ENCODE measurements around the gene CCZ1. TPM values are rescaled to one million over a fixed set of nuclear protein-coding genes. Genes with fewer than 3 reads are reported as not detected.
"Not testable (repeated sequence)": the region's sequence is repeated elsewhere in the genome, so short reads cannot be mapped to it uniquely, and the experiment has no call there.

Gene CCZ1
- total and polyA plus RNA-seq, 9 of the 15 experiments (the other 6 are each of a cell fraction or from before 2014, with no cell fraction given): 34.5 to 94.6 (median 78.1) TPM

- ATAC-seq; H3K27me3 ChIP-seq (ENCODE audit: control insufficient read depth in 2 of 2, insufficient read depth in 2 of 2, low read length in 2 of 2); H3K9me3 ChIP-seq (replicated peaks; ENCODE audit: control insufficient read depth, insufficient read depth, low read depth, low read length); H3K36me3 ChIP-seq (ENCODE audit: control insufficient read depth, insufficient read depth, low read length); POLR2A ChIA-PET; H3K4me3 ChIP-seq; H4K20me1 ChIP-seq (replicated peaks; ENCODE audit: control insufficient read depth, insufficient read depth, low read length); H3K4me2 ChIP-seq (ENCODE audit: insufficient read depth, low read length); H3K9ac ChIP-seq (ENCODE audit: insufficient read depth in 1 of 2, low read depth in 2 of 2, low read length in 2 of 2); BruUV-seq (replicated peaks); CTCF ChIA-PET (ENCODE audit: low intra/inter-chr PET ratio); H3K9me1 ChIP-seq (ENCODE audit: control insufficient read depth, insufficient read depth, low read length); H2AFZ ChIP-seq (ENCODE audit: low read depth, low read length); H3K79me2 ChIP-seq (ENCODE audit: control insufficient read depth, insufficient read depth, low read length); H3K27ac ChIP-seq (ENCODE audit: extremely low read depth, low read depth, low read length); H3K4me1 ChIP-seq (replicated peaks in 1 of 2; ENCODE audit: control insufficient read depth in 2 of 2, insufficient read depth in 2 of 2, low read length in 2 of 2); intact Hi-C loops (cut with micrococcal nuclease); DNase-seq (ENCODE audit: extremely low read depth in 1 of 4, low spot score in 3 of 4): not testable (repeated sequence)
- FAIRE-seq: peak; percentile 67
- 96% methylated on average over 3 of the region's 5 CpGs for WGBS (ENCODE audit: insufficient coverage, low coverage, missing lambda C conversion rate)
- in situ Hi-C loops (cut with MboI): loop anchor here (5.0 kb wide), 1 partner anchor 913 kb away; no protein-coding TSS in a partner anchor
Measured at GRCh38 chr7:5904726-5905125, 6.2 kb downstream of the CCZ1 start.

GRCh38 chr7:5908835-5909234 is 10.3 kb downstream of the CCZ1 start:
- H3K4me1 ChIP-seq (replicated peaks in 1 of 2; ENCODE audit: control insufficient read depth in 2 of 2, insufficient read depth in 2 of 2, low read length in 2 of 2); BruUV-seq (replicated peaks); H3K9me1 ChIP-seq (ENCODE audit: control insufficient read depth, insufficient read depth, low read length); H3K4me3 ChIP-seq; FAIRE-seq; CTCF ChIA-PET (ENCODE audit: low intra/inter-chr PET ratio); H3K79me2 ChIP-seq (ENCODE audit: control insufficient read depth, insufficient read depth, low read length); H3K9me3 ChIP-seq (replicated peaks; ENCODE audit: control insufficient read depth, insufficient read depth, low read depth, low read length); ATAC-seq; H2AFZ ChIP-seq (ENCODE audit: low read depth, low read length); H4K20me1 ChIP-seq (replicated peaks; ENCODE audit: control insufficient read depth, insufficient read depth, low read length); intact Hi-C loops (cut with micrococcal nuclease); POLR2A ChIA-PET; H3K4me2 ChIP-seq (ENCODE audit: insufficient read depth, low read length); H3K9ac ChIP-seq (ENCODE audit: insufficient read depth in 1 of 2, low read depth in 2 of 2, low read length in 2 of 2); H3K27ac ChIP-seq (ENCODE audit: extremely low read depth, low read depth, low read length); DNase-seq (ENCODE audit: extremely low read depth in 1 of 4, low spot score in 3 of 4); H3K27me3 ChIP-seq (ENCODE audit: control insufficient read depth in 2 of 2, insufficient read depth in 2 of 2, low read length in 2 of 2): not testable (repeated sequence)
- 95% methylated on average over 3 of the region's 6 CpGs for WGBS (ENCODE audit: insufficient coverage, low coverage, missing lambda C conversion rate)
- H3K36me3 ChIP-seq (ENCODE audit: control insufficient read depth, insufficient read depth, low read length): peaks cover 11% of the 10 kb centered on the region; the same call in 2 of the 3 replicates
- in situ Hi-C loops (cut with MboI): loop anchor here (5.0 kb wide), 1 partner anchor 908 kb away; no protein-coding TSS in a partner anchor

- DNase-seq (ENCODE audit: extremely low read depth in 1 of 4, low spot score in 3 of 4); FAIRE-seq; BruUV-seq (replicated peaks); H3K4me1 ChIP-seq (replicated peaks in 1 of 2; ENCODE audit: control insufficient read depth in 2 of 2, insufficient read depth in 2 of 2, low read length in 2 of 2); H3K9me1 ChIP-seq (ENCODE audit: control insufficient read depth, insufficient read depth, low read length); H3K36me3 ChIP-seq (ENCODE audit: control insufficient read depth, insufficient read depth, low read length); H3K9ac ChIP-seq (ENCODE audit: insufficient read depth in 1 of 2, low read depth in 2 of 2, low read length in 2 of 2); H3K4me3 ChIP-seq; POLR2A ChIA-PET; CTCF ChIA-PET (ENCODE audit: low intra/inter-chr PET ratio); H3K79me2 ChIP-seq (ENCODE audit: control insufficient read depth, insufficient read depth, low read length); H3K4me2 ChIP-seq (ENCODE audit: insufficient read depth, low read length); intact Hi-C loops (cut with micrococcal nuclease); H4K20me1 ChIP-seq (replicated peaks; ENCODE audit: control insufficient read depth, insufficient read depth, low read length); in situ Hi-C loops (cut with MboI); H2AFZ ChIP-seq (ENCODE audit: low read depth, low read length); H3K9me3 ChIP-seq (replicated peaks; ENCODE audit: control insufficient read depth, insufficient read depth, low read depth, low read length); H3K27me3 ChIP-seq (ENCODE audit: control insufficient read depth in 2 of 2, insufficient read depth in 2 of 2, low read length in 2 of 2); H3K27ac ChIP-seq (ENCODE audit: extremely low read depth, low read depth, low read length): not testable (repeated sequence)
- WGBS (ENCODE audit: insufficient coverage, low coverage, missing lambda C conversion rate): 65% methylated on average over 3 of the region's 6 CpGs
- ATAC-seq: peak; percentile 59; the same call in 2 of the 3 replicates
Measured at GRCh38 chr7:5916529-5916928, 18.0 kb downstream of the CCZ1 start.

GRCh38 chr7:5924180-5924579 is 25.6 kb downstream of the CCZ1 start:
- H3K36me3 ChIP-seq (ENCODE audit: control insufficient read depth, insufficient read depth, low read length); H2AFZ ChIP-seq (ENCODE audit: low read depth, low read length); DNase-seq (ENCODE audit: extremely low read depth in 1 of 4, low spot score in 3 of 4); H3K4me2 ChIP-seq (ENCODE audit: insufficient read depth, low read length); H3K27ac ChIP-seq (ENCODE audit: extremely low read depth, low read depth, low read length); H3K27me3 ChIP-seq (ENCODE audit: control insufficient read depth in 2 of 2, insufficient read depth in 2 of 2, low read length in 2 of 2); POLR2A ChIA-PET; H3K9ac ChIP-seq (ENCODE audit: insufficient read depth in 1 of 2, low read depth in 2 of 2, low read length in 2 of 2); CTCF ChIA-PET (ENCODE audit: low intra/inter-chr PET ratio); BruUV-seq (replicated peaks); H3K79me2 ChIP-seq (ENCODE audit: control insufficient read depth, insufficient read depth, low read length); in situ Hi-C loops (cut with MboI); H4K20me1 ChIP-seq (replicated peaks; ENCODE audit: control insufficient read depth, insufficient read depth, low read length); H3K9me3 ChIP-seq (replicated peaks; ENCODE audit: control insufficient read depth, insufficient read depth, low read depth, low read length); H3K4me3 ChIP-seq; H3K4me1 ChIP-seq (replicated peaks in 1 of 2; ENCODE audit: control insufficient read depth in 2 of 2, insufficient read depth in 2 of 2, low read length in 2 of 2); FAIRE-seq; H3K9me1 ChIP-seq (ENCODE audit: control insufficient read depth, insufficient read depth, low read length); ATAC-seq; intact Hi-C loops (cut with micrococcal nuclease): not testable (repeated sequence)
- no CpG with 5 or more reads among the region's 2 CpGs for WGBS (ENCODE audit: insufficient coverage, low coverage, missing lambda C conversion rate)

Data from K562 (cell line).